NCI-H748 (cell line): Measurements from ENCODE around the gene KCNMB4.

Experiments
- DNase-seq: peaks from one replicate; lab custom pipeline; 2025; ENCODE audit not compliant: unreplicated experiment; lab: John Stamatoyannopoulos, UW

The KCNMB4 gene, protein sequence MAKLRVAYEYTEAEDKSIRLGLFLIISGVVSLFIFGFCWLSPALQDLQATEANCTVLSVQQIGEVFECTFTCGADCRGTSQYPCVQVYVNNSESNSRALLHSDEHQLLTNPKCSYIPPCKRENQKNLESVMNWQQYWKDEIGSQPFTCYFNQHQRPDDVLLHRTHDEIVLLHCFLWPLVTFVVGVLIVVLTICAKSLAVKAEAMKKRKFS

GRCh38 chr12:70365648-70366518, at the start of gene KCNMB4:
TSS of gene KCNMB4 (plus strand) at chr12:70366290. CDS start at chr12:70366735, 445 bp downstream.
- DNase-seq = peak; percentile 89

DNA sequence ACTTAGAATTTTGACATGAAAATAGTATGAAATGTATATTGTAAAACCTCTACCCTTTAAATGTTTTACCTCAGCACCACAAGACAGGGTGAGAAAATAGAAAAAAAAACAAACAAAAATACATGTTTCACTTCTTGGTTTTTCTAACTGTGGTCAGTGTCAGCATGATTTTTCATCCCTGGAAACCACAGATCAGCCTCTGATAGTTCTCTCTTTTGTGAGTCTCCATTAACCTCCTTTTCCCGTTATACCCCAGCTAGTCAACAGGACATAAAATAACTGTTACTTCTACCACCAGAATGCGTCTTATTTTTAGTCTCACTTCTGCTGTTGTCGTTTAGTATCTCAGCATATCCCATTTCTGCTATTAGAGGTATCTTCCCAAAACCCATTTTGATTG, 48.3 kb upstream of the KCNMB4 start:
- DNase-seq = no peak

- DNase-seq = no peak
Observed at GRCh38 chr12:70319605-70320004, 46.5 kb upstream of the KCNMB4 start.

GRCh38 chr12:70321191-70321590, 44.9 kb upstream of the KCNMB4 start:
- no peak for DNase-seq

- DNase-seq = no peak
Observed at GRCh38 chr12:70327541-70327940, 38.5 kb upstream of the KCNMB4 start.

GRCh38 chr12:70329728-70330127, 36.4 kb upstream of the KCNMB4 start:
- no peak for DNase-seq

DNA sequence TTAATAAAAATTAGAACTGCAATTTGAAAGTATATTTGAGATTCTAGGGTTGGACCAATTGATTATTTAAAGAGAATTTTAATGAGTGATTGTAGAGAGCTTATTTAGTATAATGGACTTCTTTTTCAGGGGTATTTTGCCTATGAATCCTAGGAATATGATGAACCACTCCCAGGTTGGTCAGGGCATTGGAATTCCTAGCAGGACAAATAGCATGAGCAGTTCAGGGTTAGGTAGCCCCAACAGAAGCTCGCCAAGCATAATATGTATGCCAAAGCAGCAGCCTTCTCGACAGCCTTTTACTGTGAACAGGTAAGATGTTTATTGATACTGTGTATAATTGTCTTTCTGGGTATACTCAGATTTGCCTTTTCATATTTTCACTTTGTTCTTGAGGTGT, 35.9 kb upstream of the KCNMB4 start:
- no peak for DNase-seq

DNA sequence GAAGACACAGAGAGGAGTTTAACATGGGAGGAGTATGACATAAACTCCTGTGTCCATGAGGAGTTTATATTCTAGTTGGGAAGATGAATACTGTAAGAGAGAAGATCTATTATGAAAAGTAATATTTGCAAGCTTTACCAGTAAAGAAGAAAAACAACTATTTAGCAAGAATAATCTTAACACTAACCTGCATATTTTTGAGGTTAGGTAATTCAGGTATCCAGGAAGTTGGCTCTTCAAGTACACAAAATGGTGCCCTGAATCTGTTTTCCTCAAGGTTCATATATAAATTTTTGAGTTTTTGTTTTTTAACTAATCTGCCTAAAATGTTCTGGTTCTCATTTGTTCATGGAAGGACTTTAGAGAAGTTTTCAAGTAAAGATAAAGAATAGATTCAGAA, 33.9 kb upstream of the KCNMB4 start:
- no peak for DNase-seq

DNA sequence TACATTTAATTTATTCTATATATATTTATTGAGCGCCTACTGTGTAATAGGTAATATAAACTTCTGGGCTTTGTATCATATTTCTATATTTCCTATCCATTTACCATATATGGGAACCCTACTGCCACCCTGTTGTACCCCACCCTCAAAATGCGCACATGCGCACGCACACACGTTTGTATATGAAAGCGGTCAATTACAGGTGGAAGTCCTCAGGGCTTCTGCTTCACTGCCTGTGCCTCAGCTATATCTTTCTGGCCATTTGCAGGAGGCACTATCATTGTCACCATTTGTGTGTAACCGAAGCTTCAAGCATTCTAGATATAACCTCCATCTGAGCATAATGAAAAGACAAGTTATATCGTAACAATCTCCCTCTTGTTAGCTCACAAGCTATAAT, 31.3 kb upstream of the KCNMB4 start:
- no peak for DNase-seq

- DNase-seq = no peak
Observed at GRCh38 chr12:70338531-70338930, 27.6 kb upstream of the KCNMB4 start.

DNA sequence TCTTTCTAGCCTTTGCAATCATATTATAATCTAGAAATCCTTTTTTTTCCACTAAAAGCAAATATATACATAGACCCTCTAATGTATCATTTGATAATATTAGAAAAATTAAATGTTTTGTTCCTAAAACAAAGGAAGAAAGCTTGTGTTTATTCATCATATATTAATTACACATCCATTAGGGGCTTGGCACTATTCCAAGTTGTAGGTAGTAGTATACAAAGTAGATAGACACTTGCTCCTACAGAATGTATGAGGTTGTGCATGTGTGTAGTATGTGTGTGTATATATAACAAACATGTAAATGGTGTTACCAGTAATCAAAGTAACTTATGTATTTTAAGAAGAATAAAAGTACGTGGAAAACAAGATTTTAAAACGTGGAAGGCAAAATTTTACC, 15.0 kb upstream of the KCNMB4 start:
- DNase-seq = peak; percentile 9

DNA sequence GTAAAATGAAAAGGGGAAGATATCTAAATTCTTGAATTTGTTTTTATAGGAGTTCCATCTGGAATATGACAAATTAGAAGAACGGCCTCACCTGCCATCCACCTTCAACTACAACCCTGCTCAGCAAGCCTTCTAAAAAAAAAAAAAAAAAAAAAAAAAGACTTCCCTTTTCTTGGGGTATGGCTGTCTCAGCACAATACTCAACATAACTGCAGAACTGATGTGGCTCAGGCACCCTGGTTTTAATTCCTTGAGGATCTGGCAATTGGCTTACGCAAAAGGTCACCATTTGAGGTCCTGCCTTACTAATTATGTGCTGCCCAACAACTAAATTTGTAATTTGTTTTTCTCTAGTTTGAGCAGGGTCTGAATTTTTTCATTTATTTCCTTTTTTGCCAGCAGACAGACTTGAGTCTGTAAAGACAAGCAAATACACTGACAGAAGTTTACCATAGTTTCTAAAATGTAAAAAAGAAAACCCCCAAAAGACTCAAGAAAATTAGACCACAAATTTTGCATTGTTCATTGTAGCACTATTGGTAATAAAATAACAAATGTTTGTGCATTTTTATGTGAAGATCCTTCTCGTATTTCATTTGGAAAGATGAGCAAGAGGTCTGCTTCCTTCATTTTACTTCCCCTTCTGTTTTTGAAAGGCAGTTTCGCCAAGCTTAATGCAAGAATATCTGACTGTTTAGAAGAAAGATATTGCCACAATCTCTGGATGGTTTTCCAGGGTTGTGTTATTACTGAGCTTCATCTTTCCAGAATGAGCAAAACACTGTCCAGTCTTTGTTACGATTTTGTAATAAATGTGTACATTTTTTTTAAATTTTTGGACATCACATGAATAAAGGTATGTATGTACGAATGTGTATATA, 12.1 kb upstream of the KCNMB4 start:
- no peak for DNase-seq

GRCh38 chr12:70354787-70355186, 11.3 kb upstream of the KCNMB4 start:
- no peak for DNase-seq

DNA sequence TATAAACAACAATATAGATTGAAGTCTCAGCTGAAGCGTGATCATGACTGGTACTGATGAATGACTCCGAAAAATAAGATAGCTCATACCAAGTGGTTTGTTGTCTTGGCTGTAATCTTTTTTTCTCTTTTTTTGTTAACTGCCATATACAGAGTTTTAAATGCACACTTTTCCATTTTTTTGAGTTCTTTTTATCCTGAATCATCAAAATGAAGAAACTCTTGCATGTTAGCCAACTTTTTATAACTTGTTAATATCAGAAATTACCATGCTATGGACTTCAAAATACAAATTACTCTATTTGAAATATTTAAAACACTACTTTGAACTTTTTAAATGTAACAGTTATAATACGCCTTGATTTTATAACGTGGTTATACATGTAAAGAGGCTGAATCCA, 10.1 kb upstream of the KCNMB4 start:
- DNase-seq = no peak

GRCh38 chr12:70359458-70360197, 6.5 kb upstream of the KCNMB4 start:
- no peak for DNase-seq

GRCh38 chr12:70360218-70360617, 5.9 kb upstream of the KCNMB4 start:
- no peak for DNase-seq

DNA sequence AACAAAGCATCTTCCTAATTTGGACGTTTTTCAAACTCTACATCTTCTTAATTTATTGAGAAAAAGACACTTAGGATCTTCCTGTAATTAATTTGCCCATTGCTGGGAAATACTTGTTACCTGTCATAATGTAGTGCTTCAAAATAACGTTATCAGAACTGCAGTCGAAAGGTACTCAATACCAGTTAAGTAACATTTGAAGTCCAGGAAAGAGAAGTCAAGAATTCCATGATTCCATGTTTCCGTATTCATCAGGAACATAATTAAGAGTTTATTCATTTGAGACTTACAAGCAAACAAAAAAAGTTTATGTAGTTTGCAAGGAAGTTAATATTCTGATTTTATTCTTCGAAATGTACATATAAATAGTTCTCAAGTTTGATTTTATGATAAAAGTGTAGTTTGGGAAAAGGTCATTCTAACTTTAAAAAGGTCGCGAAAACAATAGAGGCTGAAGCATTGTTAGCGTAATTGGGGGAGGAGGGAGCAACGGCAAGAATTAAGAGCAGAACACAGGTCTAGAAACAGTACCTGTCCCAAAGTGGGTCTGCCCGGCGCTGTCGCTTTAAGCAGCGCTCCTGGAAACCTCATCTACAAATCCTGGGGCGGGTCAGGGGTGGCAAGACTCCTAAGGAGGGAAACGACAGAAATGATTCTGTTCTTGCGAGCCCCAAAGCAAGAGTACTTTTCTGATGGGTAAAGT, 1.2 kb upstream of the KCNMB4 start:
- peak; percentile 40 for DNase-seq

DNA sequence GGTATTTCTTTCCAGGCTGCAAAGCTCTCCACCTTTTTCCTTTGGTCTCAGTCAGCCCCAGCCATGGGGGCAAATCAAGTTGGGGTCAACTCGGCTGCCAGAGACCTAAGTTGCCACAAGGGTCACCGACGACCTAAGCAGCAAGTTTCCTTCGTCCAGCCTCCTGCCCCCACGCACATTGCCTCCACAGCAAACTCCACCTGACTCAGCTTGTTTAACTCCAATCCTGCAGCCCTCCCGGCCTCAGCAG, 767 bp upstream of the KCNMB4 start:
- no peak for DNase-seq

GRCh38 chr12:70366581-70367257, 629 bp downstream of the KCNMB4 start:
- peak; percentile 83 for DNase-seq
